ENCODE measurements around the gene TRMT1. TPM values are rescaled to one million over a fixed set of nuclear protein-coding genes. Genes with fewer than 3 reads are reported as not detected.

TRMT1 gene
- polyA plus RNA-seq, 3 donors = 14.5 to 94.7 (median 14.5) TPM

GRCh38 chr19:13087795-13088537 is 28.6 kb downstream of the TRMT1 start:
- H3K27ac Mint-ChIP-seq = no peak overlapping the region
- no peaks in the 10 kb centered on the region for H3K79me2 ChIP-seq (ENCODE audit: insufficient read depth, low read length)
- peaks cover 0 to 3% of the 10 kb centered on the region in 2 donors for H3K36me3 Mint-ChIP-seq
- WGBS (ENCODE audit: insufficient coverage) = 93% methylated on average over 23 of the region's 37 CpGs
- no peak overlapping the region for H3K27ac ChIP-seq (ENCODE audit: low read depth in 1 of 2, low read length in 2 of 2)
- H2AFZ ChIP-seq (ENCODE audit: insufficient read depth, low read depth, low read length, poor library complexity, severe bottlenecking) = no peak overlapping the region
- H3K27me3 Mint-ChIP-seq (ENCODE audit: low read depth in 3 of 3) = peaks cover 3 to 7% (median 5%) of the 10 kb centered on the region in 3 donors
- no peak overlapping the region for H3K4me2 ChIP-seq (replicated peaks; ENCODE audit: extremely low read depth, low read length, poor library complexity, severe bottlenecking)
- DNase-seq = no peak
- TF ChIP-seq CTCF (IDR thresholded peaks at IDR 0.05) = no peak
- H3K9ac ChIP-seq (ENCODE audit: insufficient read depth, low read length, poor library complexity, severe bottlenecking) = no peak overlapping the region
- H4K20me1 ChIP-seq (ENCODE audit: insufficient read depth, low read length) = no peaks in the 10 kb centered on the region
- H3K4me3 ChIP-seq (replicated peaks in 1 of 3; ENCODE audit: low read depth in 2 of 3, low read length in 3 of 3) = no peak overlapping the region
- no peaks in the 10 kb centered on the region for H3K9me3 ChIP-seq (replicated peaks in 1 of 2; ENCODE audit: control insufficient read depth in 1 of 2, insufficient read depth in 1 of 2, low read length in 2 of 2)
- H3K36me3 ChIP-seq (replicated peaks in 1 of 2; ENCODE audit: control insufficient read depth in 1 of 2, insufficient read depth in 2 of 2, low read length in 2 of 2) = no peaks in the 10 kb centered on the region
- no peaks in the 10 kb centered on the region for H3K9me3 Mint-ChIP-seq
- peak overlapping the region; percentile 52 to 57 for H3K4me3 Mint-ChIP-seq
- intact Hi-C loops (cut with micrococcal nuclease) = no loop called here
- H3K4me1 Mint-ChIP-seq = peaks cover 14% of the 10 kb centered on the region
- H3K4me1 ChIP-seq (ENCODE audit: control insufficient read depth in 1 of 2, insufficient read depth in 2 of 2, low read length in 2 of 2) = peaks cover 0 to 3% of the 10 kb centered on the region in 2 donors
- no peaks in the 10 kb centered on the region for H3K27me3 ChIP-seq (ENCODE audit: control insufficient read depth in 2 of 2, insufficient read depth in 2 of 2, low read length in 2 of 2)

GRCh38 chr19:13087295-13087694 is 29.2 kb downstream of the TRMT1 start:
- no peak for DNase-seq
- H3K79me2 ChIP-seq (ENCODE audit: insufficient read depth, low read length) = no peaks in the 10 kb centered on the region
- intact Hi-C loops (cut with micrococcal nuclease) = no loop called here
- H3K4me3 ChIP-seq (replicated peaks in 1 of 3; ENCODE audit: low read depth in 2 of 3, low read length in 3 of 3) = no peak overlapping the region
- peaks cover 3 to 7% (median 5%) of the 10 kb centered on the region in 3 donors for H3K27me3 Mint-ChIP-seq (ENCODE audit: low read depth in 3 of 3)
- H3K27ac ChIP-seq (ENCODE audit: low read depth in 1 of 2, low read length in 2 of 2) = no peak overlapping the region
- peaks cover 0 to 3% of the 10 kb centered on the region in 2 donors for H3K4me1 ChIP-seq (ENCODE audit: control insufficient read depth in 1 of 2, insufficient read depth in 2 of 2, low read length in 2 of 2)
- no peak overlapping the region for H2AFZ ChIP-seq (ENCODE audit: insufficient read depth, low read depth, low read length, poor library complexity, severe bottlenecking)
- H3K9me3 Mint-ChIP-seq = no peaks in the 10 kb centered on the region
- H3K27ac Mint-ChIP-seq = peak overlapping the region in 2 of 7 donors; percentile 42 to 46
- peaks cover 0 to 3% of the 10 kb centered on the region in 2 donors for H3K36me3 Mint-ChIP-seq
- H3K9me3 ChIP-seq (replicated peaks in 1 of 2; ENCODE audit: control insufficient read depth in 1 of 2, insufficient read depth in 1 of 2, low read length in 2 of 2) = no peaks in the 10 kb centered on the region
- H3K27me3 ChIP-seq (ENCODE audit: control insufficient read depth in 2 of 2, insufficient read depth in 2 of 2, low read length in 2 of 2) = no peaks in the 10 kb centered on the region
- H3K36me3 ChIP-seq (replicated peaks in 1 of 2; ENCODE audit: control insufficient read depth in 1 of 2, insufficient read depth in 2 of 2, low read length in 2 of 2) = no peaks in the 10 kb centered on the region
- no peak overlapping the region for H3K9ac ChIP-seq (ENCODE audit: insufficient read depth, low read length, poor library complexity, severe bottlenecking)
- no peak overlapping the region for H3K4me2 ChIP-seq (replicated peaks; ENCODE audit: extremely low read depth, low read length, poor library complexity, severe bottlenecking)
- no peaks in the 10 kb centered on the region for H4K20me1 ChIP-seq (ENCODE audit: insufficient read depth, low read length)
- no peak overlapping the region for H3K4me3 Mint-ChIP-seq
- TF ChIP-seq CTCF (IDR thresholded peaks at IDR 0.05) = no peak
- H3K4me1 Mint-ChIP-seq = peaks cover 14% of the 10 kb centered on the region
- 96% methylated on average over 7 of the region's 12 CpGs for WGBS (ENCODE audit: insufficient coverage)

Data from CD14-positive monocyte (primary cell).